GM21526 (cell line): ENCODE measurements around the gene SCLT1.

Experiments used
- ATAC-seq: cut with Tn5 transposase; IDR thresholded peaks from one replicate; pipeline ENCODE4 v1.9.1; 2021; ENCODE audit warnings: moderate library complexity; ENCODE audit not compliant: unreplicated experiment, low FRiP score

Gene SCLT1

DNA sequence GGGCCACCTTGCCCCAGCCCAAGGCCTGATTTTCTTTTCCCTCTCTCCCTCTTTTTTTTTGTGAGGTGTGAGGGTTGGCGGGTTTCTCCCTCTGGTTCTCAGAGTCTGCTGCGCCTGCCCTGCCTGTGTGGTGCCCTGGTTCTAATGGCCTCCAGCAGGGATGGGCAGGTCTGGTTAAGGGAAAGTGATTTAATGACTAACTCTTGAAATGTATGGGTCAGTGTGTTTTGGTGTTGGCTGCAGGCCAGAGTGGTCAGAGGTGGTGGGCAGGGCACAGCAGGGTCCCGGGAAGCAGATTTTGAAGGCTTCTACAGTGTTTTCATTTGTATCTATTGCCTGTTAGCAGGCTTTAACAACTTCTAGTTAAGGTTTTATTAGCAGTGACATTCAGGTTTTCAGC, 244.9 kb downstream of the SCLT1 start:
- no peak for ATAC-seq

DNA sequence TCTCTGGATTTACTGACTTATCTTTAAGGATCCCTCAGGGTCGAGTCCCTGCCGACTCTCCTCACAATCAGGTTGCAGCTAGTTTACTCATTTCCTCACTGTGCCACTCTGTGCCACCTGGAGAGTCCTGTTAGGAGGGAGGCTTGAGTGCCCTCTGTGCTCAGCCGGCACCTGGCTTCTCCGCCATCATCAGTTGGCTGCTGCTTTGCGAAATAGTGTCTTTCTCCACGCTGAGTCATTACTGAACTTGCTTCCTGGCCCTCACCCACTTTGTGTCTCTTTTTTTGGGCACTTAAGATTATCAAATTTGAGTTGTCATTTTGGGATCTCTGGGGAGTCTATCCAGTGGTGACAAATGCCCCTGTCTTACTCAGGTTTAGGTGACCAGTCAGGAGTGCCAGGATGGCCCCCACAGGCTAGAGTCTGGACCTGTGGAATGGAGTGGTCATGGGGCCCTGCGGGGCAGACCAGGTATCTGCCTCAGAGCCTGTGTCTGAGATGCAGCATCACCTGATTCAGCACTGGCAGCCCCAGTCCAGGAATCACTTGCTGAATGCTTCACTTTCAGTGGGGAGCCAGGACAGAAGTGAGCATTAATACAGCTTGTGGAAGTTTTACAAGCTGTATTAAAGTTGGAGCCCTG, 246.1 kb downstream of the SCLT1 start:
- no peak for ATAC-seq

DNA sequence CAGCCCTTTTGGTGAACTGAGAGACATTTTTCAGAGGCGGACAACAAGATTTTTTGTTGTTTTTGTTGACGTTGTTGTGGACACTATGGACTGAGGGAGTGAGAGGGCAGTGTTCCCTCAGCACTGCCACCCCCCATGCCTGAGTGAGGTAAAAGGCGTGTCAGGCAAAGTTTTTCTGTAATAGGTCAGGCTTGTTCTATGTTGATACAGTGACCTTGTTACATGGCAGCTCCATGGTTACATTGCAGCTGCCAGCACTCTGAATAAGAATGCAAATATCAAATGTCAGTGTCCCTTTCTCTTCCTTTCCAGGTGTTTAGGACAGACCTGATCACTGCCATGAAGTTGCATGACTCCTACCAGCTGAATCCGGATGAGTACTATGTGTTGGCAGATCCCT, 247.3 kb downstream of the SCLT1 start:
- ATAC-seq = no peak

DNA sequence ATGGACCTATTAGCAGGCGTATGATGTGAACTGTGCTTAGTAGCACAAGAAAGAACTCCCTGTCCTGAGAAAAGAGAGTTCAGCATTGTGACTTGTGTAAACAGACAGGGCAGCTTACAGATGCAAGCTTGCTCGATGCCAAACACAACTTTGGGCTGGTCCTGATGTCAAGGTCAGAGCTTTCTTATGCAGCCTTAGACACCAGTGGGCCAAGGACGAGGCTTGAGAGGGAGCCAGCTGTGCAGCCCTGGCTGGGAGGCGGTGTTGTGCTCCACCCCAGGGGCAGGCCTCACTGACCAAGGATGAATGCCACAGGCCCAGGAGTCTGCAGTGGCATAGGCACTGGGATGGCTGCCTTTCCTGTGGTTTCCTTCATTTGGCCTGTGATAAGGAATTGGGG, 248.4 kb downstream of the SCLT1 start:
- ATAC-seq = no peak

DNA sequence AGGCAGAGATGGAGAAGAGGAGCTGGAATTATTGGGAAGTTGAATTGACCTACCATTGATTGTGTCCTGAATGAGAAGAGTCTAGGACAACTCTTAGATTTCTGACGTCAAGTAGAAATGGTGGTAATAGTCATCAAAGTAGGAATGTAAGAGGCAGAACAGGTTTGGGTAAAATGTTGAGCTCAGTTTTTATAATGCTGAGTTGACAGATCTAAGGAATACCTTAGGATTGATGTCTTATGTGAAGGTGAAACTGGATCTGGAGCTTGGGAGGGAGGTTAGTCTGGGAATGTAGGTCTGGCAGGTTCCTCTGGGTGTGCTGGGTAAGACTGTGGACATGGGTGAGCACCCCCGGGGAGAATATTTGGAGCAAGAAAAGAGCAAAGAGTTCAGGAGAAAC, 251.9 kb downstream of the SCLT1 start:
- no peak for ATAC-seq

DNA sequence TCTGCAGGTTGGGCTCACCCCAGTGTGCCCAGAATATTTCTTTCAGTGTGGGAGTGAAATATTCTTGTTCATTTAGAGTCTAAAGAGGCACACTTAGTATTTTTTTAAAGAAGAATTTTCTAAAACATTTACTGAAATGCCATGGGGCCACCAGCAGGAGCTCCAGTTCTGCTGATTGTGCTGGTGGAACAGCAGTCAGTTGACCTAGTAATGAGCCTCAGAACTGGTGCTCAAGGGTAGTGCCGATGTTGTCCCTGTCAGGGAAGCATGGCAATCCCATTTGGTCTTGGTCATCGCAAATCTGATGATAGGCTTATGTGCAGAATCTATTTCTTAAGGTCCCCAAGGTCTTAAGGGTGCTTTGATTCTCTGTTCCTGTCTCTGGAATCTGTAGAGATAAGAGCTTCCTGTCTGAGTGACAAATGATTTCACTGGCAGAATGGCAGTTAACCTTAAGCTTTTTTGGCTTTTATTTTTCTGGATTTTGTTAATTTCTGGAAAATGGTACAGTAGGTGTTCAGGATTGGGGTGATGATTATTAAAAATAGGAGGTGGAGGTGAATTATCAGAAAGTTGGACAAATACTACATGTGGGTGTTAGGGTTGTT, 252.5 kb downstream of the SCLT1 start:
- ATAC-seq = no peak

DNA sequence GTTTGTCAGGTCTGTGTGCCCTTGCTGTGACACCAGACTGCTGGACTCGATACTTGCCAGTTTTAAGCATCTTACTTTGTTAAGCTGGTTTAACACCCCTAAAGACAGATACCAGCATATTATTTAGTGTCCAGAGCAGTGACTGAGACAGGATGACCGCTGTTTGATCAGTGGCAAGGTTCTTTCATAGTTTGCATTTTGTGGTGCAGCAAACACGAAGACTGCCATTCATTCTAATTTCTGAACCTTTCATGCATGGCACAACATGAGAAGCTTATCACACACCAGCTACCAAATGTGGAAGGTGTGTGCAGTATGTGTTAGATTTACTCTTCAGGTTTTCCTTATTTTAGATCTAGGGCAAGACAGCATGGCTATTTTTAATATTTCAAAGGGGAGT, 255.7 kb downstream of the SCLT1 start:
- ATAC-seq = no peak

DNA sequence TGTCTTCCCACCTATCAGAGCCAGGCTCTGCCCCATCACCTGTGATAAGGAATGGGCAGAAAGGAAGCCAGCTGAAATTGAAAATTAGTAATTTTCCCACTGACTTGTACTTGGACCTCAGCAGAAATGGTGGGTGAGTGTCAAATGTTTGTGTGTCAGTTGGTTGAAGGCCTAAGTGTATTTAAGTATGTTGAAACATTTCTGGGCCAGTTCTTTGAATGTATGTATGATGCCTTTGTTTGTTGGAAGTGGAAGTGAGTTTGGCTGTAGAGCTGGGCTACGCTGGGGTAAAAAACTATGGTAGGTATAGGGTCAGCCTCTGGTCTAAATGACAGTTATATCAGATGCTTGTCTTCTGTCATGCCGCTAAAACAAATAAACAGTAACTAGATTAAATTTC, 256.1 kb downstream of the SCLT1 start:
- ATAC-seq = no peak

DNA sequence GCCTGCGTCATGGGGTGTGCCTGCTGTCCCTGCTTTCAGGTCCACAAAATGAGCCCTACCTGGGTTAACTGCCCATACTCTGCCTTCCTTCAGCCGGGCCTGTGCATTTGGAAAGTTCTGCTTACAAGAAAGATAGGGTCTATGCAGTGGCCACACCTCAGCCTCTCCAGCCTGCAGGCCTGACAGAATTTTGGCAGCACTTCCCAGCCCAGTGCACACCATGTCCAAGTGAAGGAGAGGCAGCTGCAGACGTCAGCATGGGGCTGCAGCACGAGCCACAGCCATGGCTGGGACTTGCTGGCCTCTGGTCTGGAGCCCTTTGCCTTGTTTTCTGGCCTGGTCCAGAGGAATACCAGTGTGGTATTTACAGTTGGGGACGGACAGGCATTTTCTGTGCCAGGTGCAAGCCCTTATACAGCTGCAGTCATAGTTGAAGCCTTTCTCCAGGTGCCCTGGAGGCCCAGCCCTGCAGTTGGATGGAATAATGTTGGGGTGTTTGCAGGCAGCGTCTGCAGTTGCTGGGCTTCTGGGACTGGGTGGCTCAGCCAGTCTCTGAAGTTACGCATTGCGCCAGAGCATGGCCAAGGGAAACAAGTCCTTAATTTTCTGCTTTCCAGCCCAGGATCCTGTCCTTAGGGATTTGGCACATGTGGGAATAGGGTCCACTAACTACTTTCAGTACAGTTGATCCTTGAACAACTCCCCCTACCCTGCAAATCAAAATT, 257.7 kb downstream of the SCLT1 start:
- ATAC-seq = no peak
